HS-5 (cell line): ENCODE measurements around the gene SLC30A7.
"Not testable (repeated sequence)": the region's sequence is repeated elsewhere in the genome, so short reads cannot be mapped to it uniquely, and the experiment has no call there.

Experiments
- DNase-seq: peaks from one replicate; pipeline ENCODE4 v3.0.0-alpha.2; 2012; ENCODE audit warnings: low read depth

Gene SLC30A7

DNA sequence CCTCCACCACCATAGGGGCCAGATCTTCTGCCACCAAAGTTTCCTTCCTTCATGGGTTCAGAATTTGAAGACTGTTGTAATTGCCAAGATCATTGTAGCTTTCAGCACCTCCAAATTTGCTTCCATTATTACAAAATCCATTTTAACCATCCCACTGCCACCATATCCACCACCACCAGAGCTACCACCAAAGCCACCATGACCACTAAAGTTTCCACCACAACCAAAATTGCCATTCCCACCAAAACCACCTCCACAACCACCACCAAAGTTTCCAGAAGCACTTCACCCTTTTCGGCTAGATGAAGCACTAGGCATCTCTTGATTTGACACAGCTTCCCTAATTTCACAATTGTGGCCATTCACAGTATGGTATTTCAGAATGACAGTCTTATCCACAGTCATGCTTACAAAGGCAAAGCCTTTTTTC is 45.2 kb downstream of the SLC30A7 start:
- DNase-seq, result no peak

DNA sequence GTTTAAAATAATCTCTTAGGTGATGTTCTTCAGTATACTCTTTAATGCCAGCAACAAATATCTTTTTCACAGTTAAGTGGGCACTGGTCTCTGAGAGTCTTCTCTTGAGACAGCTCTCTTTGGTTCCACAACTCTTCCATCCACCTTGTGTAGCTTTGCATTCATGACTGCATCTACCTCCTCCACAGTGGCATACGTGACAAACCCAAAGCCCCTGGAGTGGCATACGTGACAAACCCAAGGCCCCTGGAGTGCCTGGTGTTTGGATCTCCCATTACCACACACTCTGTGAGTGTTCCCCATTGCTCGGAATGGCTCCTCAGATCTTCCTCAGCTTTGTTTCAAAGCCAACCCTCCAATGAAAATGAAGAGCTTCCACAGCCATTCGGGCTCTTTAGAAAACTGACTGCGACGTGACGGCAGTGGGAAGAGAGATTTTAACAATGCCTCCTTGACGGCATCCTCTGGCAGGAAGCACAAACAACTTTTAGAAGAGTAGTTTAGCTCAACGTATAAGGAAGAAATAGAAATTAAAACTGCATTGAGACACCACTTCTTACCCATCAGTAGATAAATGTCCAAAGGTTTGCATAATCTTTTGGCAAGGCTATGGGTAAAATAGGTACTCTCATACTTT is 45.8 kb downstream of the SLC30A7 start:
- DNase-seq, result no peak

DNA sequence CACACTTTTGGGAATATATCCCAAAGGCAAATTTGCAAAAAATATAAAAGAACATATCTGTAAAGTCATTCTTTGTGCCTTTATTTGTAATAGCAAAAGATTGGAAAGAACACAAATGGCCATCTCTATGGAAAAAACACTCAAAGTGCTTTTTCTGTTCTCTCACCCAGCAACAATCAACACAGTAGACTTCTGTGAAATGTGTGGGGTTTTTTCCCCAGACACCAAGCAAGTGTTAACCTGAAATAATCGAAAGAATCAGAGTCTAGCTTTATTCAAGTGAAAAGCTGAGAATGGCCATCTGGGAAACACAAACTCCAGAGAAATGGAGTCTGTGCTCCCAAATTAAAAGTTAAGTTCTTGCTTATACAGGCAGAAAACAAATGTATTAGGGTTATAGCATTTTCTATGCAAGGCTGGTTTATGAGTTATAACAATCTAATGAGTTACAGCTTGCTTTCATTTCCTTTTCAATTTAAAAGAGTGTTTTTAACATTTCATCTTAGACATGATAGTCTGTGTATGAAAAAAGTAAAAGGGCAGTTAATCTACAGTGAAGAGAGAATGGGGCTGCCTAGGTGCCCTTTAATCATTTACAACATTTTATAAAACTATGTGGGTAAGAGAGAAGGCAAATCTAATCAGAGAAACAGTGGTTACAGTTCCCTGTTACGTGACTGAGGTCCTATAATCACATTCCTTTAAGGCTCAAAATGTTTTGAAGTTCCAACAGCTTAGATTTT is 46.6 kb downstream of the SLC30A7 start:
- no peak for DNase-seq

DNA sequence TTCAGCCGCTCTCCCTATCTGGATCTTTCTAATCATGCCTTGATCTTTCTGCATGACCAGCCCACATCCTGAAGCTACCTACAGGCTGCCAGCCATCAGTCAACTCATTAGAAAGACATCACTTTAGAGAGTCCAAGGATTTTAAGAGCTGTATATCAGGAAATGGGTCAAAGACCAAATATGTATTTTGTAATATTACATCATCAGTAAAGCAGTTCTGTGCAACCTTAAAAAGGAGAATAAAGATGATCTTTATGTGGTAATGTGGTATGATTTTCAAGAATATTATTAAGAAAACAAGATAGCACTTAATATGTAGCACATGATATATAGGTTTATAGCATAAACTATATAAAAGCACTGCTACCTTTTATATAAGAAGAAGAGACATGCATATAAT is 47.6 kb downstream of the SLC30A7 start:
- no peak for DNase-seq

DNA sequence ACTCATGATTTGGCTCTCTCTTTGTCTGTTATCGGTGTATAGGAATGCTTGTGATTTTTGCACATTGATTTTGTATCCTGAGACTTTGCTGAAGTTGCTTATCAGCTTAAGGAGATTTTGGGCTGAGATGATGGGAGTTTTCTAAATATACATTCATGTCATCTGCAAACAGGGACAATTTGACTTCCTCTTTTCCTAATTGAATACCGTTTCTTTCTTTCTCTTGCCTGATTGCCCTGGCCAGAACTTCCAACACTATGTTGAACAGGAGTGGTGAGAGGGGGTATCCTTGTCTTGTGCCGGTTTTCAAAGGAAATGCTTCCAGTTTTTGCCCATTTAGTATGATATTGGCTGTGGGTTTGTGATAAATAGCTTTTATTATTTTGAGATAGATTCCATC is 50.2 kb downstream of the SLC30A7 start:
- DNase-seq, result not testable (repeated sequence)

DNA sequence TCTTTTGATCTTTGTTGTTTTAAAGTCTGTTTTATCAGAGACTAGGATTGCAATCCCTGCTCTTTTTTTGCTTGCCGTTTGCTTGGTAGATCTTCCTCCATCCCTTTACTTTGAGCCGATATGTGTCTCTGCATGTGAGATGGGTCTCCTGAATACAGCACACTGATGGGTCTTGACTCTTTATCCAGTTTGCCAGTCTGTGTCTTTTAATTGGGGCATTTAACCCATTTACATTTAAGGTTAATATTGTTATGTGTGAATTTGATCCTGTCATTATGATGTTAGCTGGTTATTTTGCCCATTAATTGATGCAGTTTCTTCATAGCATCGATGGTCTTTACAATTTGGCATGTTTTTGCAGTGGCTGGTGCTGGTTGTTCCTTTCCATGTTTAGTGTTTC is 51.9 kb downstream of the SLC30A7 start:
- not testable (repeated sequence) for DNase-seq

DNA sequence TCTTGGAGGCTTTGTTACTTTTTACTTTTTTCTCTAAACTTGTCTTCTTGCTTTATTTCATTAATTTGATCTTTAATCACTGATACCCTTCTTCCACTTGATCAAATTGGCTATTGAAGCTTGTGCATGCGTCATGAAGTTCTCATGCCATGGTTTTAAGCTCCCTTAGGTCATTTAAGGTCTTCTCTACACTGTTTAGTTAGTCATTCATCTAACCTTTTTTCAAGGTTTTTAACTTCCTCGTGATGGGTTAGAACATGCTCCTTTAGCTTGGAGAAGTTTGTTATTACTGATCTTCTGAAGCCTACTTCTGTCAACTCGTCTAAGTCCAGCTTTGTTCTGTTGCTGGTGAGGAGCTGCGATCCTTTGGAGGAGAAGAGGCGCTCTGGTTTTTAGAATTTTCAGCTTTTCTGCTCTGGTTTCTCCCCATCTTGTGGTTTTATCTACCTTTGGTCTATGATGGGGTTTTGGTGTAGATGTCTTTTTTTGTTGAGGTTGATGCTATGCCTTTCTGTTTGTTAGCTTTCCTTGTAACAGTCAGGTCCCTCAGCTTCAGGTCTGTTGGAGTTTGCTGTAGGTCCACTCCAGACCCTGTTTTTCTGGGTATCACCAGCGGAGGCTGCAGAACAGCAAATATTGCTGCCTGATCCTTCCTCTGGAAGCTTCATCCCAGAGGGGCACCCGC is 53.0 kb downstream of the SLC30A7 start:
- DNase-seq, result not testable (repeated sequence)

DNA sequence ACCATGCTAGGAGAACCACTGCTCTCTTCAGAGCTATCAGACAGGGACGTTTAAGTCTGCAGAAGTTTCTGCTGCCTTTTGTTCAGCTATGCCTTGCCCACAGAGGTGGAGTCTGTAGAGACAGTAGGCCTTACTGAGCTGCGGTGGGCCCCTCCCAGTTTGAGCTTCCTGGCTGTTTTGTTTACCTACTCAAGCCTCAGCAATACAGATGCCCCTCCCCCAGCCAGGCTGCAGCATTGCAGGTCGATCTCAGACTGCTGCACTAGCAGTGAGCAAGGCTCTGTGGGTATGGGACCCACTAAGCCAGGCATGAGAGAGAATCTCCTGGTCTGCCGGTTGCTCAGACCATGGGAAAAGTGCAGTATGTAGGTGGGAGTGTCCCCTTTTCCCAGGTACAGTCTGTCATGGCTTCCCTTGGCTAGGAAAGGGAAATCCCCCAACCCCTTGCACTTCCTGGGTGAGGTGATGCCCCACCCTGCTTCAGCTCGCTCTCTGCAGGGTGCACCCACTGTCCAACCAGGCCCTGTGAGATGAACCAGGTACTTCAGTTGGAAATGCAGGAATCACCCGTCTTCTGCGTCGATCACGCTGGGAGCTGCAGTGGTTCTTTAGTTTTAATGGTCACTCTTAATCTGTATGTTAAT is 53.7 kb downstream of the SLC30A7 start:
- DNase-seq, result not testable (repeated sequence)

DNA sequence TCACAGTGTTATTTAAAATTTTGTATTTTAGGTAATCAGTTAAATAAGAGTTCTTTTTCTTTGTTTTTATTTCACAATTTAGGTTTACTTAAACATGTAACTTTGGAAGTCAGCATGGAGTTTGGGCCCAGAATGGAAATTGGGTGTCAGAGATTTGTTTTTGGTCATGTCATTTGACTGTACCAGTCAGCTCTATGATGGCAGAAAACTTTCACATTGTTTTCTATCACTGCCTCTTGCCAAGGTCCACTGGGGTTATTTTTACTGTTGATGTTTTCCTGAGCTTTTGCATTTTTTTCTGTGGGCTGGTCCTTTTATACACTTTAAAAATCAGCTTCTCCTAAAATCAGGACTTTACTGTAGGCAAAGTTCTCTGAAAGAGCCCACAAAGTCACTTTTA is 54.4 kb downstream of the SLC30A7 start:
- DNase-seq, result no peak

DNA sequence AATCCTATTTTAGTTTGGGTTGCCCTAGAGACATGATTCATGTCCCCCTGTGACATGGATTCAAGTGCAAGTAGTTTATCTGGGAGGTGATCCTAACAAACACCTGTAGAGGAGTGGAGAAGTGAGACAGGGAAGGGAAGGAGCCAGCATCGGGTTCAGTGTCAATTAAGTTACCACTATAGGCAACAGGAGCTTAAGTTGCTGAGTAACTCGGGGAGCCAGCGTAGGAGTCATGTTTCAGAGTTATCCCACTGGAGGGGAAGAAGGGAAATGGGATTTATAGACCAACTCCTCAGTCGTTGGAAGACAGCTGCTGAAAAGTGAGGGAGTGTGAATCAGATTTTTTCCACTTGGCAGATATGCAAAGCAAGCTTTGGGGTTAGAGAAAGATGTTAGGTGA is 54.9 kb downstream of the SLC30A7 start:
- DNase-seq, result no peak

DNA sequence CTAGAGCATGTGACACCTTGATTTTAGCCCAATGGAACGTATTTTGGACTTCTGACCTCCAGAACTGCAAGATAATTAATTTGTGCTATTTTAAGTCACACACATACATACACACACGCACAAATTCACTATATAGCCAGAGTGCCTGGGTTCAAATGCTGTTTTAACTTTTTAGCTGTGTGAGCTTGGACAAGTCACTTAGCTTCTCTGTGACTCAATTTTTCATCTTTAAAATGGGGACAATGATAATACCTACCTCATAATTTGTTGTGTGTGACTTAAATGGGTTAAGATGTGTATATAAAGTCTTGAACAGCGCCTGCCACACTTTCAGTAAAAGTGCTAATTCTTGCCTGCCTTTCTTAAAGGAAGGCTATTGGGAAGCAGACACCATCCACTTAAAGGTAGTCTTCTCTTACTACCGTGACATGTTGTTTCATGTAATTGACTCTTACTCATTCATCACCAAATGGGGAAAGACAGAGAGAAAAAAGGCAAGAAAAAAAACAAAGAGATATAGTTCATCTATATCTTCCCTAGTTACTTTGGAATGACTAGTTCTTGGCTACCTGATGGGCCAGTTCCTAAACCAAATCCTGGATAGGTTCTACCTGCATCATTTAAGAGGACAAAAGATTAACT is 56.3 kb downstream of the SLC30A7 start:
- DNase-seq, result no peak

DNA sequence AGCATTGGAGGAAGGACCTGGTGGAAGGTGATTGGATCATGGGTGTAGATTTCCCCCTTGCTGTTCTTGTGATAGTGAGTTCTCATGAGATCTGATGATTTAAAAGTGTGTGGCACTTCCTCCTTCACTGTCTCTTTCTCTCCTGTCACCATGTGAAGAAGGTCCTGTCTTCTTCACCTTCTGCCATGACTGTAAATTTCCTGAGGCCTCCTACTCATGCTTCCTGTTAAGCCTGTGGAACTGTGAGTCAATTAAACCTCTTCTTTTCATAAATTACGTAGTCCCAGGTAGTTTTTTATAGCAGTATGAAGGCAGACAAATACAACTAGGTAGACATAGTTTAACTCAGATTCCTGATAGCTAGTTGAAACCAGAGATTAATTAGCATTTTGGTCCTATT is 57.1 kb downstream of the SLC30A7 start:
- DNase-seq, result not testable (repeated sequence)

DNA sequence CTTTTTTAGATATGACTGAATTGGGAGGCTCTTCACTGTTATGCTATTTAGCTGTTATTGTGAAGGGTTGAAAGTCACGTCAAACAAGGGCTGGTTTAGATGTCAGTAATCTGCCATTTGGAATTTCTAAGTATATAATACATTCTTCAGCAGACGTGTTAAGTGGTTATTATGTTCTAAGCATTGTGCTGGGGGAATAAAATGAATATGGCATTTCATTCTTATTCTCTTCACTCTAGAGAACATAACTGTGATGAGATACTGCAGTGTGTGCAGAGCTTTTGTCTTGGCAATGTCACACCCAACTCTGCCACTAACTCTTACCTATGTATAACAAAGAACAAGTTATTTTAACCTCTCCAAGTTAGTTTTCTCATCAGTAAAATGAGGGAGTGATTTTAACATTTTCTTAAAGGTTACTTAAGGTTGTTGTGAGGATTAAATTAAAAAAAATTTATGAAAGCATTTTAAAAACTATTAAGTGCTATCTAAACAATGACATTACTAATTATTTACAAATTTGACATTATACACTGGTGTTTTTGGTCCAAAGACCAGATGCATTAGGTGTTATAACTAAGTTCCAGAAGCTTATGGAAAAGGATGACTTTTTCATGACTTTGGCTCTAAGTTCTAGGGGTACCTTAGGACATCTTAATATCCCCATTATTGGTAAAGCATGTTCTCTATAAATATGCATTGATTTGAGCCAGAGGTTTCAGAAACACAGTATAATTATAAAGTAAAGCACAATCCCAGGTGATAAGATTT is 58.3 kb downstream of the SLC30A7 start:
- DNase-seq, result no peak

DNA sequence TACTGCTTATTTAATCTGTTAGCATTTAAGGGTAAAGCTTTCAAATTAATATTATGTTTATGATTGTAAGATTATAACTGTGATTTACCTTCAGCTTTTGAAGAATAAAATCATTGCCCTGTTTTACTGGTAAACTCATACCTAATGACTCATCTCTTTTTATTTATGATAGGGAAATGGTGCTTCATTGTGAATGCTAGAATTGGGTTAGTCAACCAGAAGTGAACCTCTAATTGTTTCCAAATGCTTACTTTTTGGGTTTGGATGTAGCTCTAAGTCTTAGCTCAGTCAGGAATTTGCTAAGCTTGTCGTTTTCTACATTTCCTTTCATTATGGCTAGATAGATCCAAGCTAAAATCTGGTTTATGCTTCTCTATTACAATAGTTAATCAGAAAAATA is 59.4 kb downstream of the SLC30A7 start:
- peak; percentile 85 for DNase-seq

DNA sequence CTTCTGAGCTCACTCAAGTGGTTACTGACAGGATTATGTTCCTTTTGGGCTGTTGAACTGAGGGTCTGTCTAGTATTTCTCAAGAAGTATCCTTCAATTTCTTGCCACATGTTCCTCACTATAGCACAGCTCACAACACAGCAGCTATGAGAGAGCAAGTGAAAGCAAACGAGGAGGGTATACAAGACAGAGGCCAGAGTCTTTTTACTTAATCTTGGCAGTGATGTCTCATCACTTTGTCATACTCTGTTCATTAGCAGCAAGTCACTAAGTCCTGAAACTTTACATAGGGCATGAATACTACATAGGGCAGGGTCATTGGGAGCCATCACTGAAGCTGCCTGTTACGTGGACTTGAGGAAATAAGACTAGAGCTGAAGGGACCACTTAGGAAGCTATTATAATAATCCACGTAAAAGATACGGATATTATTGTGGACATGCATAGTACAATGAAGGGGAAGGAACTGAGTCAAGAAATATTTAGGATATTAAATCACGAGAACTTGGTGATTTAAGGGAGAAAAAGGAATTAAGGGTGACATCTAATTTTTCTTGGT is 63.7 kb downstream of the SLC30A7 start:
- no peak for DNase-seq

DNA sequence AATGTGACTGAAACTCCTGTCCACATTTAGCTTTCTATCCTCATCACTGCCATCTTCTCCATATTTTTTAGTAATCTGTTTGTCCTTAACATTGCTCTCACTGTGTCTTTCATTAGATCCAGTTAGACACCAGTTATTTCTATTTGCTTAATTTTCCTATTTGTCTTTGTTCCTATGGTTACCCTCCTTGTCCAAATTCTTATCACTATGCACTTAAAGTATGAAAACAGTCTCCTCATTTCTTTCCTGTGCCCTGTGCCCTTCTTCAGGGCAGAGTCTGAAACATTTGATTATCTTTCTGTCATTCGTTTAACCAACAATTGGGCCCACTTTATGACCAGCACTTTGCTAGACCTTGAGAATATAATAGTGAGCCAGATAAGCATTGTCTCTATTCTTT is 64.2 kb downstream of the SLC30A7 start:
- DNase-seq, result no peak

DNA sequence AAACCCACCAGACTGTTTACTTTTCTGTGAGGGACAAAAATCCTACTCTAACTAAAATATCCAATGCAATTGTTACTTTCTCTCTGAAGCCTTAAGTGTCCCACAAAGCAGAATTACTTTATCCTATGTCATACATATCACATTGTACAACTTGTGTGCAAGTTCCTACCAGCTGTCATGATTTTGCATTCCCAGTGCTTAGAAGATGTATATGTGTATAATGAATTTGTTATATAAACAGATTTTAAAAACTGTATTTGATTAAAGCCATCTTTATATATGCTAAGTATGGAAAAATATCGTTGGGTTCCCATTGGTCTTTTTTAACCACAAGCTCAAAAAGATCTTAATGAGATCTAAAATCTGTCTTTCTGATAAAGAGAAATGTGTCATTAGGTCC is 72.7 kb downstream of the SLC30A7 start:
- no peak for DNase-seq

DNA sequence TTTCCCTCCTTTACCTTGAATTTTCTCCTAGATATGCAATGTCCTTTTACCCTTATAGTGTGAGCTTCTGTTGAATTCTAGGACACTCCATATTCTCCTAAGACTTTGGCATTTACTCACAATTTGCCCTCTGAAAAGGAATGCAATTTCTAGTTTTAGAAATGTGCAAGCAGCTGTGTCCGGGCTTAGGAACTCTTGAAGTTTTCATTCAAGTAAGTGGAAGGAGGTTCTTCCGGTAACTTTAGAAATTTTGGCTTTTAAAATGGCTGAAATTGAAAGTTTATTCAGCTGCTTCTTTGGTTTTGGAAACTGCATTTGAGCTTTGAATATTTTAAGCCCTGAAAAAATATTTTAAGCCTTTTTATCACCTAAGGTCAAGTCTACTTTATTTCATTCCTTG is 73.4 kb downstream of the SLC30A7 start:
- no peak for DNase-seq

DNA sequence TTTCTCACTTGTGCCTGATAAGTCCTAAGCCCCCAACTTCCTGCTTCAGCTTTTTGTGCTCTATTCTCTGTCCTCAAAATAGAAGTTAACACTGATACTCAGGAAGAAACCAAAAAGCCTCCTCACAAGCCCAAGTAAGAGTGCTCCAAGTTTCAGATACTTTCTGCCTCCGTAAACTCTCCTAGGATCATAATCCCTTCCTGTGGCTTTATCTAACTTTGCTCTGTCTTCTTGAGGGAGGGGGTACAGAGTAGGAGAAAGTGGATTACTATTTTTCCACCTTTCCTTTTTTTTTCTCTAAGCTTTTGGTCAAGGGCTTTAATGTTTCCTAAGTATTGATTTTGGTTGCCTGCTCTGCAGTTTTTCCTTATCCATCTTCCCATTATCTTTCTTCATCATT is 75.1 kb downstream of the SLC30A7 start:
- no peak for DNase-seq

DNA sequence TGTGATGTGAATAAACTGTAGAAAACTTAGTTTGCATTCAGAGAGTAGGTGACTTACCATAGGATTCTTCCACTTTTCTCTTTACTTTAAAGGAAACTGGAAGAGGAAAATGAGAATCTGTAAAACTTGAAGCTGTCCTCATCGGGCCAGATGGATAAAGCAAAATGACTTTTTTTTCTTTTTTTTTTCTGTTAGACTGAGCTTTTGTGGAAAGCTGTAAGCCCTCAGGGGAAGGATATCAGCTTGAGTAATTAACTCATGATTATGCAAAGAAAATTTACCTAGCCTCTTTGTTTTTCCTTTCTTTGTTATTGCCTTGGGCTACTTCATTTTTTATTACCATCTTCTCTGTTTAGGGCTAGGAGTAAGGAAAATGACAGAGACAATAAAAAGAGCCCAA is 76.3 kb downstream of the SLC30A7 start:
- no peak for DNase-seq

DNA sequence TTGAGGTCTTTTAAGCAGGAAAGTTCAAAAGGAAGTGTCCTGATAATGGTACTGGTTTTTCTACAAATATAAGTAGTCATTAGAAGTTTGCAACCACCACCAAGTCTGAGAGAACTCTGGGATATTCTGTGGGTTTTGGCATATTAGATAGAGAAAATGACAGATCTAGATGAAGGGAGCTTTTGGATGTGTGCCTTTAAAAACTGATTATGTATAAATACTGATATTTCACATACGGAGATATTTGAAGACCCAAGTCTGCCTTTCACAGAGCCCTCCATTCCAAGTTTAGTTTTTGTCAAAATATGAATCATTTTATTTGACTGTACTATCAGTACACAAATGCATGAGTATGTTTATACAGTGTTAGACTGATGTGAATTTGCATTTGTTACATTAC is 81.0 kb downstream of the SLC30A7 start:
- no peak for DNase-seq
